Endothelial cell (in vitro differentiated cells): ENCODE results near the gene TTC4. TPM values are rescaled to one million over a fixed set of nuclear protein-coding genes. Genes with fewer than 3 reads are reported as not detected.

Experiments used
- DNase-seq: peaks from one replicate; pipeline ENCODE4 v3.0.0; 2021; ENCODE audit warnings: low spot score
- H3K27ac Mint-ChIP-seq: one replicate; pipeline ENCODE4 v1.8.0; 2021; ENCODE audit warnings: mixed read lengths, inconsistent platforms; ENCODE audit not compliant: unreplicated experiment
- H3K27me3 Mint-ChIP-seq: one replicate; pipeline ENCODE4 v1.8.0; 2021; ENCODE audit warnings: mild to moderate bottlenecking, moderate library complexity, mixed read lengths, inconsistent platforms; ENCODE audit not compliant: unreplicated experiment
- H3K36me3 Mint-ChIP-seq: one replicate; pipeline ENCODE4 v1.8.0; 2021; ENCODE audit warnings: mild to moderate bottlenecking, low read depth, mixed read lengths, inconsistent platforms; ENCODE audit not compliant: unreplicated experiment
- H3K4me1 Mint-ChIP-seq: one replicate; pipeline ENCODE4 v1.8.0; 2021; ENCODE audit warnings: mild to moderate bottlenecking, mixed read lengths, inconsistent platforms; ENCODE audit not compliant: unreplicated experiment
- H3K4me3 Mint-ChIP-seq: one replicate; pipeline ENCODE4 v1.8.0; 2021; ENCODE audit warnings: mild to moderate bottlenecking, mixed read lengths, inconsistent platforms; ENCODE audit not compliant: unreplicated experiment
- H3K9me3 Mint-ChIP-seq: one replicate; pipeline ENCODE4 v1.8.0; 2021; ENCODE audit warnings: mixed read lengths, inconsistent platforms; ENCODE audit not compliant: unreplicated experiment
- long read RNA-seq: library from polyadenylated mRNA; unstranded; transcript quantifications from one replicate; pipeline ENCODE4 v2.0.0, GENCODE V29; 2020; ENCODE audit not compliant: unreplicated experiment
- total RNA-seq: library from RNA; stranded (reverse); fragmentation: NEBNext Ultra II Directional; extraction: Animal tissue kit (Norgen Biotek cat#: 25700); gene quantifications from one replicate; pipeline ENCODE4 v1.2.1, GENCODE V29; 2021; ENCODE audit not compliant: unreplicated experiment
- TF ChIP-seq, protein P1 (sequence below): fragments of 200-600 bp; sonication (generic); IDR thresholded peaks from one replicate; pipeline ENCODE4 v1.5.0; 2021; ENCODE audit warnings: antibody characterized with exemption; ENCODE audit not compliant: unreplicated experiment

Gene TTC4, protein sequence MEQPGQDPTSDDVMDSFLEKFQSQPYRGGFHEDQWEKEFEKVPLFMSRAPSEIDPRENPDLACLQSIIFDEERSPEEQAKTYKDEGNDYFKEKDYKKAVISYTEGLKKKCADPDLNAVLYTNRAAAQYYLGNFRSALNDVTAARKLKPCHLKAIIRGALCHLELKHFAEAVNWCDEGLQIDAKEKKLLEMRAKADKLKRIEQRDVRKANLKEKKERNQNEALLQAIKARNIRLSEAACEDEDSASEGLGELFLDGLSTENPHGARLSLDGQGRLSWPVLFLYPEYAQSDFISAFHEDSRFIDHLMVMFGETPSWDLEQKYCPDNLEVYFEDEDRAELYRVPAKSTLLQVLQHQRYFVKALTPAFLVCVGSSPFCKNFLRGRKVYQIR
- total RNA-seq, result 16.4 TPM
- long read RNA-seq, transcript TTC4-201 (10 exons, 2,395 nt), result major isoform, 22 of 28 reads
- long read RNA-seq, partial matches to known transcripts, result 0 of 28 reads
- long read RNA-seq, other reads (novel, unspliced or antisense), result 4 of 28 reads

GRCh38 chr1:54715493-54716298 is at the start of gene TTC4:
TSS of gene TTC4 (plus strand) at chr1:54715861. CDS start at chr1:54715909, 48 bp downstream.
- Mint-ChIP-seq H3K36me3 (no peaks in the 10 kb centered on the region), H3K9me3 (no peaks in the 10 kb centered on the region), H3K27ac (peak within 1 kb of the TSS; percentile 17), H3K4me3 (peak within 1 kb of the TSS; percentile 90), H3K4me1 (peaks cover 8% of the 10 kb centered on the region), H3K27me3 (peaks cover 3% of the 10 kb centered on the region)
- TF ChIP-seq, protein P1, sequence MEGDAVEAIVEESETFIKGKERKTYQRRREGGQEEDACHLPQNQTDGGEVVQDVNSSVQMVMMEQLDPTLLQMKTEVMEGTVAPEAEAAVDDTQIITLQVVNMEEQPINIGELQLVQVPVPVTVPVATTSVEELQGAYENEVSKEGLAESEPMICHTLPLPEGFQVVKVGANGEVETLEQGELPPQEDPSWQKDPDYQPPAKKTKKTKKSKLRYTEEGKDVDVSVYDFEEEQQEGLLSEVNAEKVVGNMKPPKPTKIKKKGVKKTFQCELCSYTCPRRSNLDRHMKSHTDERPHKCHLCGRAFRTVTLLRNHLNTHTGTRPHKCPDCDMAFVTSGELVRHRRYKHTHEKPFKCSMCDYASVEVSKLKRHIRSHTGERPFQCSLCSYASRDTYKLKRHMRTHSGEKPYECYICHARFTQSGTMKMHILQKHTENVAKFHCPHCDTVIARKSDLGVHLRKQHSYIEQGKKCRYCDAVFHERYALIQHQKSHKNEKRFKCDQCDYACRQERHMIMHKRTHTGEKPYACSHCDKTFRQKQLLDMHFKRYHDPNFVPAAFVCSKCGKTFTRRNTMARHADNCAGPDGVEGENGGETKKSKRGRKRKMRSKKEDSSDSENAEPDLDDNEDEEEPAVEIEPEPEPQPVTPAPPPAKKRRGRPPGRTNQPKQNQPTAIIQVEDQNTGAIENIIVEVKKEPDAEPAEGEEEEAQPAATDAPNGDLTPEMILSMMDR, result no peak
- peak; percentile 75 for DNase-seq

DNA sequence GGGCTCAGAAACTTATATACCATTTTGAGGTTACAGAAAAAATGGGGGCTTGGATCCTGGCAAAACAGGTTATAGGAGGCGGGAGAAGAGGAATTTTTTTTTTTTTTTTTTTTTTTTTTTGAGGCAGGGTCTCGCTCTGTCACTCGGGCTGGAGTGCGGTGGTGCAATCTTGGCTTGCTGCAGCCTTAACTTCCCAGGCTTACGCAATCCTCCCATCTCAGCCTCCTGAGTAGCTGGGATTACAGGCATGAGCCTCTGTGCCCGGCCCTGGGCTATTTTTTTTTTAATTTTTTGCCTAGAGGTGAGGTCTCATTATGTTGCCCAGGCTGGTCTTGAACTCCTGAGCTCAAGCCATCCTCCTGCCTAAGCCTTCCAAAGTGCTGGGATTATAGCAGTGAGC is 49.3 kb upstream of the TTC4 start:
- H3K27me3 Mint-ChIP-seq, result no peaks in the 10 kb centered on the region
- no peak overlapping the region for H3K4me3 Mint-ChIP-seq
- peaks cover 3% of the 10 kb centered on the region for H3K4me1 Mint-ChIP-seq
- no peak for DNase-seq
- no peaks in the 10 kb centered on the region for H3K9me3 Mint-ChIP-seq
- no peak overlapping the region for H3K27ac Mint-ChIP-seq
- TF ChIP-seq, protein P1, result no peak
- H3K36me3 Mint-ChIP-seq, result peaks cover 4% of the 10 kb centered on the region

DNA sequence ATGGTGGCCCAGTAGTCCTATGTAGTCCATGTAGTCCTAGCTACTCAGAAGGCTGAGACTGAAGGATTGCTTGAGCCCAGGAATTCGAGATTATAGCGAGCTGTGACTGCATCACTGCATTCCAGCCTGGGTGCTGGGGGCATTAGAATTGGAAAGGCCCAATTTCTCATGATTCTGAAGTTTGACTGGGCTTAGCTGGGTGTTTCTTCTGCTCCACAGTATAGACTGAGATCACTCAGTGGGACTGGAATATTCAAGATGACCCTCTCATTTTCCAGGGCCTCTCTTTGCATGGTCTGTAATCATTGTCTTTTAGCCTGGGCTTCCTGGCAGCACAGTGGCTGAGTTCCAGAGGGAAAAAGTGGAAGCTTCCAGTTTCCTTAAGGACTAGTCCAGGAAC is 47.9 kb upstream of the TTC4 start:
- no peak for DNase-seq
- Mint-ChIP-seq H3K36me3 (peaks cover 4% of the 10 kb centered on the region), H3K4me1 (peaks cover 3% of the 10 kb centered on the region), H3K9me3 (no peaks in the 10 kb centered on the region), H3K27me3 (no peaks in the 10 kb centered on the region), H3K4me3 (no peak overlapping the region), H3K27ac (no peak overlapping the region)
- TF ChIP-seq, protein P1, result no peak

DNA sequence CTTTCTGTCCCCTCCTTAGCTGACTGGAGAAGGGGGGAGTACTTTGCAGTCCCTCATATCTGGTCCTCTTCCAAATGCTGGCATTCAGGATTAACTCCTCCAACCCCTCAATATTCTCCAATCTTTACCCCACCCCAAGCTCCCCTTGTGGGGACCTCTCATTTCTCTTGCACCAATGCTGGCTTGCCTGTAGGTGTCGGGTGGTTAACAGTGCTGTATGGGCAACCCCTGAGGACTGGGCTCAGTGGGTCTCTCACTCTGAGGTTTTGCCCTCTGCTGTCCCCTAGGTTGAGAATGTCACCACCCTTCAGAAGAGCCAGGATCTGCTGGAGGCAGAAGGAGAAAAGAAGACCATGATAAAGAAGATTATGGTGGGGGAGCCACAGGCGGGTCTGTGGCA is 47.1 kb upstream of the TTC4 start:
- no peaks in the 10 kb centered on the region for H3K27me3 Mint-ChIP-seq
- peaks cover 4% of the 10 kb centered on the region for H3K36me3 Mint-ChIP-seq
- H3K4me1 Mint-ChIP-seq, result peaks cover 3% of the 10 kb centered on the region
- H3K4me3 Mint-ChIP-seq, result no peak overlapping the region
- H3K27ac Mint-ChIP-seq, result no peak overlapping the region
- TF ChIP-seq, protein P1, result no peak
- DNase-seq, result no peak
- H3K9me3 Mint-ChIP-seq, result no peaks in the 10 kb centered on the region
